ENCODE measurements around the gene ADARB2.

The ADARB2 gene

GRCh38 chr10:1581189-1581588 is 156.1 kb downstream of the ADARB2 start:
- DNase-seq, result no peak

GRCh38 chr10:1579671-1580070 is 157.7 kb downstream of the ADARB2 start:
- no peak for DNase-seq

- DNase-seq, result no peak
Observed at GRCh38 chr10:1579141-1579491, 158.2 kb downstream of the ADARB2 start.

GRCh38 chr10:1578392-1579140 is 158.8 kb downstream of the ADARB2 start:
- DNase-seq, result no peak

- no peak for DNase-seq
Observed at GRCh38 chr10:1577945-1578344, 159.4 kb downstream of the ADARB2 start.

- DNase-seq, result no peak
Observed at GRCh38 chr10:1577373-1577770, 160.0 kb downstream of the ADARB2 start.

- DNase-seq, result no peak
Observed at GRCh38 chr10:1576467-1577372, 160.6 kb downstream of the ADARB2 start.

- DNase-seq, result no peak
Observed at GRCh38 chr10:1575481-1576244, 161.7 kb downstream of the ADARB2 start.

- no peak for DNase-seq
Observed at GRCh38 chr10:1574719-1575118, 162.6 kb downstream of the ADARB2 start.

GRCh38 chr10:1573981-1574380 is 163.3 kb downstream of the ADARB2 start:
- DNase-seq, result no peak

- no peak for DNase-seq
Observed at GRCh38 chr10:1573334-1573969, 163.9 kb downstream of the ADARB2 start.

- no peak for DNase-seq
Observed at GRCh38 chr10:1572519-1573333, 164.6 kb downstream of the ADARB2 start.

- DNase-seq, result no peak
Observed at GRCh38 chr10:1571587-1572237, 165.6 kb downstream of the ADARB2 start.

- DNase-seq, result no peak
Observed at GRCh38 chr10:1570416-1571051, 166.8 kb downstream of the ADARB2 start.

GRCh38 chr10:1569208-1569607 is 168.1 kb downstream of the ADARB2 start:
- DNase-seq, result no peak

- no peak for DNase-seq
Observed at GRCh38 chr10:1567742-1568495, 169.4 kb downstream of the ADARB2 start.

GRCh38 chr10:1567152-1567551 is 170.2 kb downstream of the ADARB2 start:
- DNase-seq, result no peak

- no peak for DNase-seq
Observed at GRCh38 chr10:1564791-1565190, 172.5 kb downstream of the ADARB2 start.

- DNase-seq, result no peak
Observed at GRCh38 chr10:1563028-1563427, 174.3 kb downstream of the ADARB2 start.

- no peak for DNase-seq
Observed at GRCh38 chr10:1561731-1562337, 175.5 kb downstream of the ADARB2 start.

All from OCI-M1 (cell line).